HepG2 (cell line): Measurements from ENCODE around the gene FAM24A. TPM values are rescaled to one million over a fixed set of nuclear protein-coding genes. Genes with fewer than 3 reads are reported as not detected.
A peak's percentile ranks its signal among the peaks of the same experiment; 100 is the strongest.

ENCODE experiments used
- FOXA1 ChIP-seq, 2 experiments: fragments of 450-650 bp in 1 of 2; sonication (generic) in 1 of 2; formaldehyde crosslinking in 1 of 2; IDR thresholded peaks; 2 replicates each; pipeline versions ENCODE4 v1.4.0 to v1.6.1; 2016 to 2020; ENCODE audit warnings: missing genetic modification reagents in 1 of 2
- GTF3A ChIP-seq: sonication (generic); formaldehyde crosslinking; conservative IDR thresholded peaks from 2 replicates; pipeline ENCODE4 v1.4.0; 2020; ENCODE audit warnings: mild to moderate bottlenecking, missing genetic modification reagents
- HIC2 ChIP-seq: sonication (generic); formaldehyde crosslinking; IDR thresholded peaks from 2 replicates; pipeline ENCODE4 v1.9.0; 2022; ENCODE audit warnings: low read depth, missing genetic modification reagents
- KDM5B ChIP-seq: sonication (generic); formaldehyde crosslinking; IDR thresholded peaks from 2 replicates; pipeline ENCODE4 v1.4.0; 2020; ENCODE audit warnings: missing genetic modification reagents, mild to moderate bottlenecking, borderline replicate concordance
- KLF15 ChIP-seq: sonication (generic); formaldehyde crosslinking; IDR thresholded peaks from 2 replicates; pipeline ENCODE4 v1.8.1; 2023; ENCODE audit warnings: borderline replicate concordance, mild to moderate bottlenecking, inconsistent platforms, missing genetic modification reagents, mixed read lengths
- MAX ChIP-seq: IDR thresholded peaks from 2 replicates; pipeline ENCODE4 v1.6.1; 2012; ENCODE audit warnings: inconsistent platforms
- MED1 ChIP-seq: sonication (generic); formaldehyde crosslinking; IDR thresholded peaks from 2 replicates; pipeline ENCODE4 v1.4.0; 2020; ENCODE audit warnings: missing genetic modification reagents
- NBN ChIP-seq: fragments of 450-650 bp; conservative IDR thresholded peaks from 2 replicates; pipeline ENCODE4 v1.6.1; 2017
- POLR2AphosphoS5 ChIP-seq: IDR thresholded peaks from 2 replicates; pipeline ENCODE4 v1.6.1; 2012; ENCODE audit warnings: low read depth, low read length
- SALL1 ChIP-seq: sonication (generic); formaldehyde crosslinking; IDR thresholded peaks from 2 replicates; pipeline ENCODE4 v1.8.0; 2022; ENCODE audit warnings: mild to moderate bottlenecking, missing genetic modification reagents
- THRA ChIP-seq: sonication (generic); formaldehyde crosslinking; IDR thresholded peaks from 2 replicates; pipeline ENCODE4 v1.4.0; 2020; ENCODE audit warnings: missing genetic modification reagents, borderline replicate concordance
- TP53 ChIP-seq: sonication (generic); formaldehyde crosslinking; conservative IDR thresholded peaks from 2 replicates; pipeline ENCODE4 v1.4.0; 2020; ENCODE audit warnings: missing genetic modification reagents
- ZBTB37 ChIP-seq: sonication (generic); formaldehyde crosslinking; IDR thresholded peaks from 2 replicates; pipeline ENCODE4 v1.4.0; 2020; ENCODE audit warnings: mild to moderate bottlenecking, missing genetic modification reagents
- ZNF12 ChIP-seq: sonication (generic); formaldehyde crosslinking; IDR thresholded peaks from 2 replicates; pipeline ENCODE4 v1.5.0; 2020; ENCODE audit warnings: missing genetic modification reagents
- ZNF441 ChIP-seq: sonication (generic); formaldehyde crosslinking; IDR thresholded peaks from 2 replicates; pipeline ENCODE4 v1.7.0; 2021; ENCODE audit warnings: missing genetic modification reagents, borderline replicate concordance
- ZNF468 ChIP-seq: sonication (generic); formaldehyde crosslinking; IDR thresholded peaks from 2 replicates; pipeline ENCODE4 v1.8.0; 2022; ENCODE audit warnings: mild to moderate bottlenecking, moderate library complexity, missing genetic modification reagents
- ZNF501 ChIP-seq: sonication (generic); formaldehyde crosslinking; IDR thresholded peaks from 2 replicates; pipeline ENCODE4 v1.5.1; 2020; ENCODE audit warnings: mild to moderate bottlenecking, moderate library complexity, missing genetic modification reagents
- ZNF703 ChIP-seq: sonication (generic); formaldehyde crosslinking; IDR thresholded peaks from 2 replicates; pipeline ENCODE4 v1.5.1; 2020; ENCODE audit warnings: missing genetic modification reagents, mild to moderate bottlenecking, moderate library complexity, borderline replicate concordance
- ZNF878 ChIP-seq: sonication (generic); formaldehyde crosslinking; IDR thresholded peaks from 2 replicates; pipeline ENCODE4 v1.8.1; 2023; ENCODE audit warnings: mild to moderate bottlenecking, missing genetic modification reagents, moderate library complexity
- polyA plus RNA-seq, 8 experiments: library from polyadenylated mRNA; depleted of rRNA in 3 of 8; stranded (reverse) in 7 of 8; unstranded in 1 of 8; fragments of >200 nt; fragmentation: Illumina TruSeq in 4 of 8; extraction: Trizol in 4 of 8; gene quantifications; 2 replicates each; pipeline versions ENCODE4 v1.2.1 to v1.2.3, GENCODE V29; 2011 to 2016; ENCODE audit warnings: low read depth in 4 of 8, missing spikeins in 1 of 8, mixed read lengths in 1 of 8; ENCODE audit not compliant: insufficient read depth in 1 of 8
- total RNA-seq, 5 experiments: library from RNA; depleted of rRNA; stranded (reverse); fragments of >200 nt; fragmentation: Illumina TruSeq; extraction: Trizol; gene quantifications; 2 replicates each; pipeline ENCODE4 v1.2.3, GENCODE V29; 2016; ENCODE audit warnings: low read depth in 1 of 5
- TF ChIP-seq, protein P1 (sequence below): sonication (generic); formaldehyde crosslinking; IDR thresholded peaks from 2 replicates; pipeline ENCODE4 v1.9.0; 2022; ENCODE audit warnings: missing genetic modification reagents, mild to moderate bottlenecking, borderline replicate concordance
- TF ChIP-seq, protein P2 (sequence below): sonication (generic); formaldehyde crosslinking; IDR thresholded peaks from 2 replicates; pipeline ENCODE4 v1.4.0; 2020; ENCODE audit warnings: missing genetic modification reagents

FAM24A gene
- total and polyA plus RNA-seq, 2 of the 13 experiments (the other 11 are each of a cell fraction or from before 2014, with no cell fraction given) = not detected

DNA sequence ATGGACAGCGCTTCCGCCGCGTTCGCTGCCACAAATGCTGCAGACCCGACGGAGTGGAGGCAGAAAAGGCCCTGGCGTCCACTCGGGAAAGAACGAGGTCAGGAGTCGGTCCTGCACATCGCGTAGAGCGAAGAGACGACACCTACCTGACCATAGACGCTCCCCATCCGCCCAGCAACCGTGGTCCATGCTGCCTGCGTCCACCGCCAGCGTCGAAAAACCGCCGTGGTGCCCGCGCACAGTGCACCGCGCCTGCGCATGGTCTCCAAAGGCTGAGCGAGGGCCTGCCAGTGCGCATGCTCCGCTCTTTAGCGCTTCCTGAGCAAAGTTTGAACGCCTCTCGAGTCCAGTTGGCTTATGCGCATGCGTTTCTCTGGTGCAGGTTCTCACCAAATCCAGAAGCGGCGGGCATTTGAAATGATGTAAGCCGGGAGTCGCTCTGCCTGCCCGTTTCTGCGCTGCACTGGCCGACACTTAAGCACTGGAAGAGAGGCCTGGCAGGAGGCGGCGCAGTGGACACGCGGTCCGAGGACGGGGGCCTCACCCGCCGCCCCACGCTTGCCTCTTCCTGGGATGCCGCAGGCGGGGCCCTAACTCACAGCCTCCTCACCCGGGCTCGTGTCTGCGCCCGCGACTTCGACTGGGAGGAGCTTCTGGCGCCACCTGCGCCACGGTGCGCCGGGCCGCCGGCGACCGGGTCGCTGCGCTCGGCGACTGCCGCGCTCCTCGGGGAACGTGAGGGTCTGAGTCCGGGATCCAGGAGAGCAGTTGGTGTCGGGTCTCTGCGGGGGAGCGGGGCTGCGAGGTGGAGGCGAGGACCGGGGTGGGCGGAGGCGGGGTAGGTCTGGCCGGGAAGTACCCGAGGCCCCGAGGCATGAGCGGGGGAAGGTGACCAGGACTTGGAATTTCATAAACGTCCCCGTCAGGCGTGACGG lies 30.8 kb upstream of the FAM24A start, which contains the start of gene FAM24B (continued):
- TF ChIP-seq THRA (CRISPR knock-in tag) (no peak), KDM5B (CRISPR knock-in tag) (peak; percentile 28; the same call in 1 of the 2 replicates), ZNF703 (peak; percentile 63; the same call in 1 of the 2 replicates), ZBTB37 (peak; percentile 69; the same call in 1 of the 2 replicates), ZNF441 (CRISPR knock-in tag) (peak; percentile 62; the same call in 1 of the 2 replicates), ZNF501 (CRISPR knock-in tag) (peak; percentile 73), ZNF12 (CRISPR knock-in tag) (no peak), POLR2AphosphoS5 (peak; percentile 39), GTF3A (CRISPR knock-in tag) (0 out of 2 replicates have a peak, but pooled peaks have one; percentile 68), SALL1 (peak; percentile 45), KLF15 (CRISPR knock-in tag) (no peak), NBN (no peak), ZNF878 (CRISPR knock-in tag) (peak; percentile 60; the same call in 1 of the 2 replicates), ZNF468 (CRISPR knock-in tag) (0 out of 2 replicates have a peak, but pooled peaks have one; percentile 66), TP53 (CRISPR knock-in tag) (no peak), MED1 (CRISPR knock-in tag) (peak; percentile 15; the same call in 1 of the 2 replicates), FOXA1 (IDR thresholded peaks at IDR 0.05) (no peak), FOXA1 (CRISPR knock-in tag; IDR thresholded peaks at IDR 0.05) (no peak), HIC2 (no peak), MAX (peak; percentile 87)
- TF ChIP-seq, protein P1, sequence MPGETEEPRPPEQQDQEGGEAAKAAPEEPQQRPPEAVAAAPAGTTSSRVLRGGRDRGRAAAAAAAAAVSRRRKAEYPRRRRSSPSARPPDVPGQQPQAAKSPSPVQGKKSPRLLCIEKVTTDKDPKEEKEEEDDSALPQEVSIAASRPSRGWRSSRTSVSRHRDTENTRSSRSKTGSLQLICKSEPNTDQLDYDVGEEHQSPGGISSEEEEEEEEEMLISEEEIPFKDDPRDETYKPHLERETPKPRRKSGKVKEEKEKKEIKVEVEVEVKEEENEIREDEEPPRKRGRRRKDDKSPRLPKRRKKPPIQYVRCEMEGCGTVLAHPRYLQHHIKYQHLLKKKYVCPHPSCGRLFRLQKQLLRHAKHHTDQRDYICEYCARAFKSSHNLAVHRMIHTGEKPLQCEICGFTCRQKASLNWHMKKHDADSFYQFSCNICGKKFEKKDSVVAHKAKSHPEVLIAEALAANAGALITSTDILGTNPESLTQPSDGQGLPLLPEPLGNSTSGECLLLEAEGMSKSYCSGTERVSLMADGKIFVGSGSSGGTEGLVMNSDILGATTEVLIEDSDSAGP (CRISPR knock-in tag) = peak; percentile 52; the same call in 1 of the 2 replicates
- TF ChIP-seq, protein P2, sequence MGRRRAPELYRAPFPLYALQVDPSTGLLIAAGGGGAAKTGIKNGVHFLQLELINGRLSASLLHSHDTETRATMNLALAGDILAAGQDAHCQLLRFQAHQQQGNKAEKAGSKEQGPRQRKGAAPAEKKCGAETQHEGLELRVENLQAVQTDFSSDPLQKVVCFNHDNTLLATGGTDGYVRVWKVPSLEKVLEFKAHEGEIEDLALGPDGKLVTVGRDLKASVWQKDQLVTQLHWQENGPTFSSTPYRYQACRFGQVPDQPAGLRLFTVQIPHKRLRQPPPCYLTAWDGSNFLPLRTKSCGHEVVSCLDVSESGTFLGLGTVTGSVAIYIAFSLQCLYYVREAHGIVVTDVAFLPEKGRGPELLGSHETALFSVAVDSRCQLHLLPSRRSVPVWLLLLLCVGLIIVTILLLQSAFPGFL = no peak
